Hepatocyte (in vitro differentiated cells): ENCODE measurements around the gene ANTXR2. TPM values are rescaled to one million over a fixed set of nuclear protein-coding genes. Genes with fewer than 3 reads are reported as not detected.

Experiments
- DNase-seq: peaks from one replicate; pipeline ENCODE4 v3.0.0-alpha.2; 2016; ENCODE audit warnings: low spot score
- H2AFZ ChIP-seq: fragments of 200-600 bp; sonication (generic); 2 replicates; pipeline ENCODE4 v1.6.0; 2016; ENCODE audit warnings: antibody characterized with exemption, mild to moderate bottlenecking
- H3K27ac ChIP-seq: fragments of 200-600 bp; sonication (generic); 2 replicates; pipeline ENCODE4 v1.5.1; 2016; ENCODE audit warnings: mild to moderate bottlenecking
- H3K27me3 ChIP-seq: fragments of 200-600 bp; sonication (generic); 2 replicates; pipeline ENCODE4 v1.6.1; 2016
- H3K36me3 ChIP-seq: fragments of 200-600 bp; sonication (generic); replicated peaks from 2 replicates; pipeline ENCODE4 v1.5.1; 2016; ENCODE audit warnings: low read depth; ENCODE audit not compliant: insufficient read depth
- H3K4me1 ChIP-seq: fragments of 200-600 bp; sonication (generic); 2 replicates; pipeline ENCODE4 v1.5.1; 2016; ENCODE audit warnings: mild to moderate bottlenecking, moderate library complexity; ENCODE audit not compliant: insufficient read depth
- H3K4me2 ChIP-seq: fragments of 200-600 bp; sonication (generic); 2 replicates; pipeline ENCODE4 v1.6.0; 2016
- H3K4me3 ChIP-seq: fragments of 200-600 bp; sonication (generic); 2 replicates; pipeline ENCODE4 v1.5.1; 2016; ENCODE audit warnings: mild to moderate bottlenecking
- H3K79me2 ChIP-seq: fragments of 200-600 bp; sonication (generic); 2 replicates; pipeline ENCODE4 v1.6.0; 2017; ENCODE audit warnings: mild to moderate bottlenecking
- H3K9me2 ChIP-seq: fragments of 200-600 bp; sonication (generic); replicated peaks from 2 replicates; pipeline ENCODE4 v1.6.0; 2017; ENCODE audit warnings: mild to moderate bottlenecking; ENCODE audit not compliant: insufficient read depth
- H3K9me3 ChIP-seq: fragments of 200-600 bp; sonication (generic); 2 replicates; pipeline ENCODE4 v1.5.1; 2016; ENCODE audit warnings: low read depth, mild to moderate bottlenecking
- H4K20me1 ChIP-seq: fragments of 200-600 bp; sonication (generic); 2 replicates; pipeline ENCODE4 v1.6.0; 2016; ENCODE audit warnings: mild to moderate bottlenecking; ENCODE audit not compliant: insufficient read depth, poor library complexity, severe bottlenecking
- EZH2 ChIP-seq: fragments of 200-600 bp; sonication (generic); IDR thresholded peaks from 2 replicates; pipeline ENCODE4 v1.6.1; 2016; ENCODE audit warnings: antibody characterized with exemption, mild to moderate bottlenecking, borderline replicate concordance
- EZH2phosphoT487 ChIP-seq: fragments of 200-600 bp; sonication (generic); IDR thresholded peaks from one replicate; pipeline ENCODE4 v1.6.1; 2018; ENCODE audit warnings: antibody characterized with exemption, mild to moderate bottlenecking, low read depth, moderate library complexity; ENCODE audit not compliant: unreplicated experiment, severe bottlenecking
- WGBS: methylation state at CpG from one replicate; pipeline ENCODE4 v1.1.6; 2016; ENCODE audit warnings: low lambda C conversion rate; ENCODE audit errors: missing lambda C conversion rate; 5-methylcytosine and 5-hydroxymethylcytosine counted together
- polyA plus RNA-seq: library from polyadenylated mRNA; unstranded; fragments of >200 nt; fragmentation: Nextera tagmentation; extraction: Ambion mirVana; gene quantifications from 2 replicates; pipeline ENCODE4 v1.2.1, GENCODE V29; 2016
- total RNA-seq: library from RNA; depleted of rRNA; stranded (reverse); fragments of >200 nt; gene quantifications from 2 replicates; pipeline ENCODE4 v1.2.3, GENCODE V29; 2014
- TF ChIP-seq, protein P1 (sequence below): fragments of 200-600 bp; sonication (generic); IDR thresholded peaks from 2 replicates; pipeline ENCODE4 v1.5.1; 2016; ENCODE audit warnings: antibody characterized with exemption, mild to moderate bottlenecking; ENCODE audit not compliant: poor library complexity

ANTXR2 gene
- total and polyA plus RNA-seq, 2 experiments from 2014 or later: 25.2 to 46.5 TPM

DNA sequence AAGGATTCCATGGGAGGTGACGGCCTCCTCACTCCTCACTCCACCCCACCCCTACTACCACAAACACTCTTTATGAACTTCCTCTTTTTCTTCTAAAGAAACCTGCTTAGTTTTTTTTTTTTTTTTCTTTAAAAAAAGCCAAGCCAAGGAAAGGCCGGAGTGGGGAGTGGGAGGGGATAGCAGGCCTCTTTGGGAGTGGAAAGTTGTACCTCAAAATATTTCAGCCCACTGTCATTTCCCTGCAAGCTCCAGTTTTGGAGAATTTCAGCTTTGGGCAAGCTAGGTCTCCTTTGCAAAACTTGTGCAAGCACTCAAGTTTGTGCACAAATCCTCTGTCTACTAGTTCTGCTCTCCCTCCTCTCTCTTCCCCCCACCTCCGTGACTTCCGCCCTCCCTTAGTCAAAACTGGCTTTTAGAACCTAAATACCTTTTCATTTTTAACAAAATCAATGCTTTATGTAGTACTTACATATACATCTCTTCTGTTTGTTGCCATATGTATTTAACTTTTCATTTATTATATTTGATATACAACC is 512 bp upstream of the ANTXR2 start:
- Histone ChIP-seq H3K4me2 (peak overlapping the region; percentile 91), H3K79me2 (peaks cover 15% of the 10 kb centered on the region), H3K27me3 (no peaks in the 10 kb centered on the region), H4K20me1 (no peaks in the 10 kb centered on the region), H3K27ac (peak overlapping the region; percentile 97), H2AFZ (peak overlapping the region; percentile 85), H3K36me3 (no peaks in the 10 kb centered on the region), H3K9me2 (no peaks in the 10 kb centered on the region), H3K4me3 (peak overlapping the region; percentile 87), H3K9me3 (no peaks in the 10 kb centered on the region), H3K4me1 (peaks cover 24% of the 10 kb centered on the region)
- DNase-seq: no peak
- TF ChIP-seq EZH2: no peak
- no peak for TF ChIP-seq EZH2phosphoT487
- TF ChIP-seq, protein P1, sequence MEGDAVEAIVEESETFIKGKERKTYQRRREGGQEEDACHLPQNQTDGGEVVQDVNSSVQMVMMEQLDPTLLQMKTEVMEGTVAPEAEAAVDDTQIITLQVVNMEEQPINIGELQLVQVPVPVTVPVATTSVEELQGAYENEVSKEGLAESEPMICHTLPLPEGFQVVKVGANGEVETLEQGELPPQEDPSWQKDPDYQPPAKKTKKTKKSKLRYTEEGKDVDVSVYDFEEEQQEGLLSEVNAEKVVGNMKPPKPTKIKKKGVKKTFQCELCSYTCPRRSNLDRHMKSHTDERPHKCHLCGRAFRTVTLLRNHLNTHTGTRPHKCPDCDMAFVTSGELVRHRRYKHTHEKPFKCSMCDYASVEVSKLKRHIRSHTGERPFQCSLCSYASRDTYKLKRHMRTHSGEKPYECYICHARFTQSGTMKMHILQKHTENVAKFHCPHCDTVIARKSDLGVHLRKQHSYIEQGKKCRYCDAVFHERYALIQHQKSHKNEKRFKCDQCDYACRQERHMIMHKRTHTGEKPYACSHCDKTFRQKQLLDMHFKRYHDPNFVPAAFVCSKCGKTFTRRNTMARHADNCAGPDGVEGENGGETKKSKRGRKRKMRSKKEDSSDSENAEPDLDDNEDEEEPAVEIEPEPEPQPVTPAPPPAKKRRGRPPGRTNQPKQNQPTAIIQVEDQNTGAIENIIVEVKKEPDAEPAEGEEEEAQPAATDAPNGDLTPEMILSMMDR: no peak
- 66% methylated on average over 4 of the region's 4 CpGs for WGBS

GRCh38 chr4:80072228-80072743 is 743 bp downstream of the ANTXR2 start:
- Histone ChIP-seq H3K79me2 (peaks cover 15% of the 10 kb centered on the region), H3K9me2 (no peaks in the 10 kb centered on the region), H3K27me3 (no peaks in the 10 kb centered on the region), H4K20me1 (no peaks in the 10 kb centered on the region), H3K4me1 (peaks cover 24% of the 10 kb centered on the region), H3K36me3 (no peaks in the 10 kb centered on the region), H3K4me2 (peak overlapping the region; percentile 91), H2AFZ (peak overlapping the region; percentile 85), H3K4me3 (peak overlapping the region; percentile 87), H3K9me3 (no peaks in the 10 kb centered on the region), H3K27ac (peak overlapping the region; percentile 97)
- TF ChIP-seq EZH2phosphoT487 (no peak), EZH2 (no peak)
- TF ChIP-seq, protein P1: peak; percentile 1
- under 1% methylated on average over 30 of the region's 37 CpGs for WGBS
- peak; percentile 49 for DNase-seq

DNA sequence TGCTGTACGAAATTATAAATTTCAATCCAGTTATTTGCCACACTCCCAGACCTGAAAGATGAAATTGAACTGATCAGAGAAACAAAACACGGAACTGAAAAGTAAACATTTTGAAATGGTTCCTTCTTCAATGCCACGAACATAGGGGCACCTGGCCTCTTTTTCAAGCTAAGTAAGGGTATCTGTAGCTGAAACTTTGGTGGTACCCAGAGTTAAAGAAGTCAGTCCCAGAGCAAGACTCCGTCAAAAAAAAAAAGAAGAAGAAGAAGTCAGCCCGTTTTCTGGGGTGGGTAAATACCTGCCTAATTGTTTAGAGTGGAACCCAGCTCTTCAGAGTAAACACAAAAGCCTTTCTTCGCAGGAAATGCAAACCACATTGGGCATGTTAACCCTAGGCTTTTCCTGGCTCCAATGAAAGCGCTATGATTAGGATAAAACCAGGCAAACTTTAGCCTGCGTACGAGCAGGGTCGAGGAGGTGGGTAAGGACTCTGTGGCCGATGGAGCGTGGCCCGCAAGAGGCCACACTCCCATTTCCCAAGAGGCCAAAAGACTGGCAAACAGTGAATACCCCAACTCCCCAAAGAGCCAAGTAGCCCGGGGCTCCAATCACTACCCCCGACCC is 1.3 kb downstream of the ANTXR2 start:
- no peak for DNase-seq
- TF ChIP-seq EZH2phosphoT487 (no peak), EZH2 (no peak)
- TF ChIP-seq, protein P1: no peak
- 7% methylated on average over 15 of the region's 15 CpGs for WGBS
- Histone ChIP-seq H3K4me2 (peak overlapping the region; percentile 91), H3K4me3 (peak overlapping the region; percentile 87), H3K9me2 (no peaks in the 10 kb centered on the region), H3K79me2 (peaks cover 15% of the 10 kb centered on the region), H3K4me1 (peaks cover 24% of the 10 kb centered on the region), H3K36me3 (no peaks in the 10 kb centered on the region), H3K9me3 (no peaks in the 10 kb centered on the region), H3K27ac (peak overlapping the region; percentile 97), H3K27me3 (no peaks in the 10 kb centered on the region), H4K20me1 (no peaks in the 10 kb centered on the region), H2AFZ (peak overlapping the region; percentile 85)
